GM18861 (cell line): ENCODE results near the gene KCNK16.
"Not testable (repeated sequence)": the region's sequence is repeated elsewhere in the genome, so short reads cannot be mapped to it uniquely, and the experiment has no call there.

Source experiments
- ATAC-seq: cut with Tn5 transposase; IDR thresholded peaks from one replicate; pipeline ENCODE4 v1.9.1; 2021; ENCODE audit not compliant: unreplicated experiment

The KCNK16 gene

DNA sequence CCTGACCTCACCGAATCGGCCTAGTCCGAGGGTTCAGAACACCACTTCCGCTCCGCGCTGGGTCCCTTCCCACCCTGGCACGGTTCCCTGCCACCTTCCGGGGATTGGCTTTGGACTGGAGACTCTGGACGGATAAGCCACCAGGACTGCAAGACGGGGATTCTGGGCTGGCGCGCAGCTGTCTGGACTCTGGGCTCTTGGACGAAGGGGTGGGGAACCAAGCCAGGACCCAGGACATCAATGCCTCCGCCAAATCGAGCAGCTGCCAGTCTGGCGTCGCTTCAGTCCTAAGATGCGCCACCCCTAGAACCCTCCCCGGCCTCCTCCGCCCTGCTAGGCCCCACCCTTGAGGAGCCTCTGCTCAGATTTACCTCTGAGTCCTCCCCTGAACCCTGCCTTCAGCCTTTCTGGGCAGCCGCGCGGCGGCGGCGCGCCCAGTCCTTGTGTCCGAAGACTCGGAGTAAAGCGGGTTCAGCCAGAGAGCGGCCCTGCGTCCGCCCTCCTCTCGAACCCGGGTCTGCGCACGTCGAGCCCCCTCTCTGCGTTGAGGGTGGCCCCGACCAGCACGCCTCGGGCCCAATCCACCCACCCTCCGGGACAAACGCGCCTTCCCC lies 9.5 kb downstream of the KCNK16 start:
- no peak for ATAC-seq

DNA sequence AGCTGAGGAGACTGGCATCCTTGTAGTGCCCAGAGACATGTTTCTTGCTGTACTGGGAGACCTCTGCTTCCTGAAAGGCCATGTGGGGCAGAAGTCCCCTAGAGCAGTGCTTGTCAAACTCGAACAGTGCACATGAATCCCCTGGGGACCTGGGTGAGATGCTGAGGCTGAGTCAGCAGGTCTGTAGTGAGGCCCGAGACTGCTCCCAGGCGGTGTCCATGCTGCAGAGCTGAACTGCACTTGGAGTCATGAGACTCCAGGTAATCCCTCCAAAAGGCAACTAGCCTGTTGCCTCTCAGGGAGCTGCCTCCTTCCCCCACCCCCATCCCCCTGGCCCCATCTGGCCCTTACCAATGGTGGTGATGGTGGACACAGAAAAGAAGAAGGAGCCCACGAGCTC lies 12.0 kb downstream of the KCNK16 start:
- no peak for ATAC-seq

DNA sequence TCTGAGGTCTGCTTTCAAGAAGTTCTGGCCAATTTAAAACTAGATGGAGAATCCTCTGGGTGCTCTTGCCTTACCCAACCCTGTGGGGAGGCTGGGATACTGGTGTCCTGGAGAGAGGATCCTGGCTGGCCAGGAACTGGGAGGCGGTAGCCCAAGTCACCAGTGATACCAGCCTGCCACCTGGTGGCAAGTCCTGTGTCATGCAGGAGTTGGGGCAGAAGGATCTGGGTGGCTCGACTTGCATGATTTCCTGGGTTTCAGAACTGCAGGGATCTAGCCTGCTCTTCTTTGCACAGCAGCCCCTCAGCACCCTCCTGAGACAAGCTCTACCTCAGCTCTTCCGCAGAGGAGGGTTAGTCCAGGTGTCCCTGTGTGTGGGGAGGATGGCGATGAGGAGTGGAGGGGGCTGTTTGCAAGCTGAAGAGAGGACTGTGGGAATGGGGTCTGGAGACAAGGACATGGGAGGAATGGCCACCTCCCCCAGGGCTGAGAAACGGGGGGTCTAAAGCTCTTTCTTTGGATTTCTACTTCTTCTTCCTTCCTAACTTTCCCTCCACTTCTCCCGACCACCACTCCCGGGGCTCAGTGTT lies 12.5 kb downstream of the KCNK16 start:
- ATAC-seq, result no peak

GRCh38 chr6:39307462-39307861 lies 15.0 kb downstream of the KCNK16 start:
- ATAC-seq, result no peak

DNA sequence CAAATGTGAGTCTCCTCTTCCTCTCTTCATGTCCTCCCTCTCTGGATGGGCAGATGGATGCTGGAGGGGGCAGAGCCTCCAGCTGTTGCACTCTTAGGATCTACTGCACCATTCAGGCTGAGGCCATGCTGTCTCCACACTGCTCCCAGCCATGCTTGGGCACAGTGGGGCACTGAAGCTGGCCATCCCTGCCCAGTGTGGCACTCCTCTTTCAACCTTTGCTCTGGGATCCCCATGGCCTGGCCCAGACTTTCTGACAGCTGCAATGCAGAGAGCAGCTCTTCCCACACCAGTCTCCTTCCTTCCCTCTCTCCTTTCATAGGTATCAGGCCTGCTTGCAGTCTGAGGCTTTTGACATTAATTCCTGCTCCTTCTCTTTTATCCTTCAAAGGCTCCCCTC lies 17.6 kb downstream of the KCNK16 start:
- ATAC-seq, result no peak

DNA sequence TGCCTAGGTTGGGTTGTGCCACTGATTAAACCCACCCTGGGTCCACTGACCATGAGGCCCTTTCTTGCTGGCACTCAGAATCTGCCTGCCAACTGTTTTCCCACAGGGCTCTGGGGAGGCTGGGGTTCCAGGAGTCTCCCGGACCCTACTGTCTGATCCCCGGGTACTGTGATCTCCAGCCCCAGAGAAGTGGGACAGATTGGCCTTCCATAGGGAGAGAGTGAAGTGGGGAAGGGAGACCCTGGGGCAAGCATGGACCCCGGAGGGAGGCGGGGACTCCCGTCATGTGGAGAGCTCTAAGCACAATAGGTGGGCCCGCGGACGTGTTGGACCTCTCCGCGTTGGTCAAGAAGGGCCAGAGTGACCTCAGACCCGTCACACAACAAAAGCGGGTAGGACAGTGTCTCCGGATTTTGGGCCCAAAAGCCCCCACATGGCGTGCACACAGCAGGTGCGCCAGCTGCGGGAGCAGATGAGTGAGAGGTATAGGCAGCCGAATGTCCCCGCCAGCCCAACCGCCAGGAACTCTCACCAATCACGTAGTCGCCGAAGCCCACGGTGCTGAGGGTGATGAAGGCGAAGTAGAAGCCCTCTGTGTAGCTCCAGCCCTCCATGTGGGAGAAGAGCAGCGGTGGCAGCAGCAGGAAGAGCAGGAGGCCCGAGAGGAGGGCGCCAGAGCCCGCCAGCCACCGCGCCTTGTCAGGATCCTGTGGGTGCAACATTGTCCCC lies 18.9 kb downstream of the KCNK16 start:
- no peak for ATAC-seq

- ATAC-seq, result peak; percentile 84
Measured at GRCh38 chr6:39302669-39303424, 19.7 kb downstream of the KCNK16 start.

DNA sequence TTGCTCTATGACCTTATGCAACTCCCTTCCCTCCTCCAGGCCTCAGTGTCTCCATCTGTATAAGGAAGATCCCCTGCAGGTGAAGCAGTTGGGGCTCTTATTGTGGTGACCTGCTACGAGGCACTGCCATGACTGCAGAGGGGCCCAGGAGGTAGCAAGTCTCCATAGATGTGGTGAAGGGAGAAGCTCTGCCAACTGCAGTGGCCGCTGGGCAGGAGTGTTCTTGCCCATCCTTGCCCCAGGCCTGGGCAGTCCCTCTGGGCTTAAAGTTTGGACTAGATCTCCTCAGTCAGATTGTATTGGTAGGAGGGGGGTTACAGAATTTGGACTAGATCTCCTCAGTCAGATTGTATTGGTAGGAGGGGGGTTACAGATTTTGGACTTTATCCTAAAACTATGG lies 20.5 kb downstream of the KCNK16 start:
- no peak for ATAC-seq

GRCh38 chr6:39301606-39302005 lies 20.9 kb downstream of the KCNK16 start:
- no peak for ATAC-seq

DNA sequence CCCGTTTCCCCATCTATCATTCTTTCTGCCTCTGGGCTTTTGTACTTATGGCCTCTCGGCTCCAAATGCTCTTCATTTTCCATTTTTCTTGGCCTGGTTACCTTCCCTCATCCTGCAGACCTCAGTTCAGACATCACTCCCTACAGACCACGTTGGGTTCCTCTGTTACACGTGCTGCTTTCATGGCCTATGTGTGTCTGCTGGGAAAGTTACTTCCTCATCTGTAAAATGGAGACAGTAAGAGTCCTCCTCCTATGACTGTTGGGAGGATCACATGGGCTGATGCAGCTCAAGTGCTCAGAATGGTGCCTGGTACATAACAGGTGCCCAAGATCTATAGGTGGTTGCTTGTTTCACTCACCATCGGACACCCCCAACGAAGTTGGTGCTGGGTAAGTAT lies 21.8 kb downstream of the KCNK16 start:
- ATAC-seq, result no peak

- ATAC-seq, result no peak
Measured at GRCh38 chr6:39298061-39298460, 24.4 kb downstream of the KCNK16 start.

GRCh38 chr6:39296745-39297640 lies 25.5 kb downstream of the KCNK16 start:
- ATAC-seq, result no peak

DNA sequence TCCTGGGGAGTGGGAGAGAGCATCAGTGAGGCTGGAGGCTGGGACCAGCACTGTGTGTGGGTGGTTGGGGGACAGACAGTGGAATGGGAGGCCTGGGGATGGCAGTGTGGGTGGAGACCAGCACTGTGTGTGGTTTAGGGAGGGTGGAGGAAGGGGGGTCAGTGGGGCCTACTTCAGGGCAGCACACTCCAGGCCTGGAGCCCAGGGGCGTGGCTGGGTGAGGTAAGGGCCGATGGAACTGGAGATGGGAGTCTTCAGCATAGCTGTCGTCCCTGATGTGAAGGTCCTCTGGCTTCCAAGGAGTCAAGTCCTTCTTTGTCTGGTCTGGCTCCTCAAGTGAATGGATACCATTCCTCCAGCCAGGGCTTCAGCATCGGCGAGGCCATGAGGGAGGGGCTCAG lies 26.9 kb downstream of the KCNK16 start:
- no peak for ATAC-seq

DNA sequence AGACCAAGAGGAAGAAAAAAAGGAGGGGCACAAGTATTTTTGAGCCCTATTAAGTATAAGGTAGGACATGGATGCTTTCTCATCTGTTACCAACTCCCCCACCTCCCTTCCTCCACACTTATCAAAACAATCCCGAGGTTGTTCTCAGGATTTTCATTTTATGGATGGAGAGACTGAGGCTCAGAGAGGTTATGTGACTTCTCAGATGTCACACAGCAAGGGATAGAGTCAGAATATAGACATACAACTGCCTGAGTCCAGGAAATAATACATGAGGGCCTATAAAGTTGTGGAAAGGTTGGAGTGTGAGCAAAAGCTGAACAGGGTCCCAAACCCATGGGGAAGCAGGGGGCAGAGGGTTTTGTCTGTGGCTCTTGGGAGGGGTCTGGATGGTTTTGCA lies 27.6 kb downstream of the KCNK16 start:
- ATAC-seq, result no peak

GRCh38 chr6:39294133-39294532 lies 28.4 kb downstream of the KCNK16 start:
- no peak for ATAC-seq

- no peak for ATAC-seq
Measured at GRCh38 chr6:39292637-39293036, 29.9 kb downstream of the KCNK16 start.

DNA sequence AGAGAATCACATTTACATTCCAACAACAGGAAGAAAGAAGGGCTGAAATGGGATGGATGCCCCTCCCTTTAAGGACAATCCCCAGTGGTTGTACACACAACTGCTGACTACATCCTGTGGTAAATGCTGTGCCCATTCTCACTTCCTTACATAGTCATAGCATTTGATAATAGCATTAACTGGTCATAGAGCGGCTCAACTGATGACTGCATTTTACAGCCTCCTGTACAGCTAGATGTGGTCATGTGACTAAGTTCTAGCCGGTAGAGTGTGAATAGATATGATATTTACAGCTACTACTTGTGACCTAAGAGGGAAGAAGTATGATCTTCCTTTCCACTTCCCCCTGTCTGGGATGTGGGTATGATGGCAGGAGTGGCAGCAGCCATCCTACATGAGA lies 33.0 kb downstream of the KCNK16 start:
- no peak for ATAC-seq

DNA sequence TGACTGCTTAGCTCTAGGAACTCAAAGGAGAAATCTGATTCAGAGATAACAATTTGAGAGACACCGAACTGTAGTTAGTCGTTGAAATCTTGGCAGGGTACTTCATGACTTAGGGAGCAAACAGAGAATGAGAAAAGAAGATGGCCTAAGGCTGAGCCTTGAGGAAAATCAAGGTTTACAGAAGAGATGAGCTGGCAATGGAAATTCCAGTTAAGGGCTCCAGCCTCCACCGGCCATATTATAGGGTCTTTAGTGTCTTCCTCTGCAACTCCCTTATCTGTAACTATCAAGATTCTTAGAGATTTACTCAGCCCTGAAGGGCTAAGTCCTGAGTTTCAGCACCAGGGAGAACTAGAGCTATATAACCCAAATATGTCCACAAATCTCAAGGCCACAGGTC lies 34.9 kb downstream of the KCNK16 start:
- ATAC-seq, result no peak

GRCh38 chr6:39286596-39286995 lies 35.9 kb downstream of the KCNK16 start:
- not testable (repeated sequence) for ATAC-seq

- no peak for ATAC-seq
Measured at GRCh38 chr6:39282774-39283173, 39.7 kb downstream of the KCNK16 start.
